Ectodermal cell (in vitro differentiated cells): ENCODE measurements around the gene XNDC1N.
"Not testable (repeated sequence)": the region's sequence is repeated elsewhere in the genome, so short reads cannot be mapped to it uniquely, and the experiment has no call there.

Source experiments
- H3K27ac ChIP-seq: 2 replicates; pipeline ENCODE4 v1.7.0; 2013; ENCODE audit warnings: mild to moderate bottlenecking, low read depth, low read length; ENCODE audit not compliant: insufficient read depth, poor library complexity, severe bottlenecking
- H3K27me3 ChIP-seq: 2 replicates; pipeline ENCODE4 v1.7.0; 2013; ENCODE audit warnings: mild to moderate bottlenecking, low read length; ENCODE audit not compliant: insufficient read depth, control insufficient read depth, poor library complexity, severe bottlenecking
- H3K36me3 ChIP-seq: one replicate; pipeline ENCODE4 v1.7.0; 2013; ENCODE audit warnings: low read length; ENCODE audit not compliant: control insufficient read depth, insufficient read depth
- H3K4me1 ChIP-seq: one replicate; pipeline ENCODE4 v1.7.0; 2013; ENCODE audit warnings: low read length; ENCODE audit not compliant: control insufficient read depth, insufficient read depth
- H3K4me3 ChIP-seq: 2 replicates; pipeline ENCODE4 v1.7.0; 2013; ENCODE audit warnings: low read depth, low read length, control low read depth; ENCODE audit not compliant: insufficient read depth
- H3K9me3 ChIP-seq: 2 replicates; pipeline ENCODE4 v1.7.0; 2013; ENCODE audit warnings: mild to moderate bottlenecking, low read length, moderate library complexity; ENCODE audit not compliant: control insufficient read depth
- WGBS, 2 experiments: methylation state at CpG; one replicate each; pipeline ENCODE4 v1.1.7; 2013; ENCODE audit warnings: missing lambda C conversion rate in 2 of 2; 5-methylcytosine and 5-hydroxymethylcytosine counted together

Gene XNDC1N

GRCh38 chr11:71911321-71911985 is 16.9 kb downstream of the XNDC1N start:
- H3K9me3 ChIP-seq, H3K27me3 ChIP-seq, H3K4me3 ChIP-seq, H3K27ac ChIP-seq, H3K36me3 ChIP-seq, H3K4me1 ChIP-seq: not testable (repeated sequence)
- WGBS, 2 experiments = 86 to 92% methylated on average over 10 of the region's 10 CpGs

GRCh38 chr11:71910775-71911174 is 17.6 kb downstream of the XNDC1N start:
- not testable (repeated sequence) for H3K9me3 ChIP-seq, H3K27ac ChIP-seq, H3K4me3 ChIP-seq, H3K4me1 ChIP-seq, H3K27me3 ChIP-seq, H3K36me3 ChIP-seq
- 92 to 94% methylated on average over 5 of the region's 5 CpGs for WGBS, 2 experiments

- Histone ChIP-seq H3K36me3 (no peaks in the 10 kb centered on the region), H3K4me1 (no peaks in the 10 kb centered on the region), H3K27ac (no peak overlapping the region), H3K27me3 (no peaks in the 10 kb centered on the region), H3K4me3 (no peak overlapping the region), H3K9me3 (no peaks in the 10 kb centered on the region)
- WGBS, 2 experiments = 77 to 85% methylated on average over 6 to 8 of the region's 9 CpGs
Measured at GRCh38 chr11:71908218-71908617, 20.2 kb downstream of the XNDC1N start.

GRCh38 chr11:71901137-71901536 is 27.3 kb downstream of the XNDC1N start:
- H3K9me3 ChIP-seq, H3K36me3 ChIP-seq, H3K27ac ChIP-seq, H3K4me3 ChIP-seq, H3K4me1 ChIP-seq, H3K27me3 ChIP-seq: not testable (repeated sequence)
- 85 to 86% methylated on average over 14 of the region's 14 CpGs for WGBS, 2 experiments

DNA sequence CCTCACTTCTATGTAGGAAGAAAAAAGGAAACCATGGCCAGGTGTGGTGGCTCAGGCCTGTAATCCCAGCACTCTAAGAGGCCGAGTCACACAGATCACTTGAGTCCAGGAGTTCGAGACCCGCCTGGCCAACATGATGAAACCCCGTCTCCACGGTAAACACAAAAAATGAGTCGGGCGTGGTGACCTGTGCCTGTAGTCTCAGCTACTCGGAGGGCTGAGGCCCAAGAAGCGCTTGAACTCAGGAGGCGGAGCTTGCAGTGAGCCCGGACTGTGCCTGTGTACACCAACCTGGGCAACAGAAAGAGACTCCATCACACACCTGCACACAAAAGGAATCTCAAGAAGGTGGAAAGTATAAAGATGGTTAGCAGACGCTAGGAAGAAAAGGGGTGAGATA is 32.4 kb downstream of the XNDC1N start:
- H3K4me3 ChIP-seq = no peak overlapping the region
- H3K36me3 ChIP-seq = no peaks in the 10 kb centered on the region
- no peak overlapping the region for H3K27ac ChIP-seq
- no peaks in the 10 kb centered on the region for H3K9me3 ChIP-seq
- WGBS, 2 experiments = 95 to 97% methylated on average over 12 of the region's 12 CpGs
- H3K27me3 ChIP-seq = no peaks in the 10 kb centered on the region
- no peaks in the 10 kb centered on the region for H3K4me1 ChIP-seq

- 96 to 97% methylated on average over 13 to 14 of the region's 14 CpGs for WGBS, 2 experiments
- H3K27me3 ChIP-seq, H3K36me3 ChIP-seq: not testable (repeated sequence)
Measured at GRCh38 chr11:71889181-71889872, 39.1 kb downstream of the XNDC1N start.

DNA sequence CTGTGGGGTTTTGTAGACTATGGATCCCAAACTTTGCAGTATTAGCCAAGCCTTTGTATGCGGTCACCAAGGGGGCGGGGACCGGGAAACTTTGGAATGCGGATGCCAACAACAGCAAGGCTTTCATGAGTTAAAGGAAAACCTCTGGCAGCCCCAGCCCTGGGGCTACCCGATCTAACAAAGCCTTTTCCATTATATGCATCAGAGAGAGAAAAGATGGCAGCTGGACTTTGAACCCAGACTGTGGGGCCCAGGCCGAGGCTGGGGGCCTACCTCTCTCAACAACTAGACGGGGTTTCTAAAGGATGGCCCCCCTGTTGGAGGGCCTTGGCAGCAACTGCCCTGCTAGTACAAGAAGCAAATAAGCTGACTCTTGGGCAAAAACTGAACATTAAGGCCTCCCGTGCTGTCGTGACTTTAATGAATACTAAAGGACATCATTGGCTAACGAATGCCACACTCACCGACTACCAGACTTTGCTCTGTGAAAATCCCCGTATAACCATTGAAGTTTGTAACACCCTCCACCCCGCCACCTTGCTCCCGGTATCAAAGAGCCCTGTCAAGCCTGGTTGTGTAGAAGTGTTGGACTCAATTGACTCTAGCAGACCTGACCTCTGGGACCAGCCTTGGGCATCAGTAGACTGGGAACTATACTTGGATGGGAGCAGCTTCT is 39.9 kb downstream of the XNDC1N start:
- H3K36me3 ChIP-seq, H3K27me3 ChIP-seq, H3K9me3 ChIP-seq, H3K4me3 ChIP-seq, H3K4me1 ChIP-seq, H3K27ac ChIP-seq: not testable (repeated sequence)
- 84% methylated on average over 14 of the region's 14 CpGs for WGBS, 2 experiments

More at GRCh38 chr11:71889181-71889872, 39.1 kb downstream of the XNDC1N start:
- not testable (repeated sequence) for H3K27ac ChIP-seq, H3K4me3 ChIP-seq, H3K9me3 ChIP-seq, H3K4me1 ChIP-seq

- H3K4me1 ChIP-seq, H3K27me3 ChIP-seq, H3K4me3 ChIP-seq, H3K9me3 ChIP-seq, H3K27ac ChIP-seq, H3K36me3 ChIP-seq: not testable (repeated sequence)
- WGBS, 2 experiments = 97 to 98% methylated on average over 11 of the region's 12 CpGs
Measured at GRCh38 chr11:71885806-71886205, 42.6 kb downstream of the XNDC1N start.
